Measurements from ENCODE around the gene XYLT1.

DNA sequence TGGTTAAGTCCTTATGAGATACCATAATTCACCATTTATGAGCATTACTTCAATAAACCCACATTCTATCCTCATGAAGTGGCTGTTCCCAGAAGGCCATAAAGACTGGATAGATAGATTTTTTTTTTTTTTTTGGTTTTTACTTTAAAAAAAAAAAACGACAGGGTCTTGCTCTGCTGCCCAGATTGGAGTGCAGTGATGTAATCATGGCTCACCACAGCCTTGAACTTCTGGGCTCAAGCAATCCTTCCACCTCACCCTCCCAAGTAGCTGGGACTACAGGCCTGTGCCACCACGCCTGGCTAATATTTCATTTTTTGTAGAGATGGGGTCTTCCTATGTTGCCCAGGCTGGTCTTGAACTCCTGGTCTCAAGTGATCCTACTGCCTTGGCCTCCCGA lies 102.3 kb downstream of the XYLT1 start:
- TF ChIP-seq, protein P1, sequence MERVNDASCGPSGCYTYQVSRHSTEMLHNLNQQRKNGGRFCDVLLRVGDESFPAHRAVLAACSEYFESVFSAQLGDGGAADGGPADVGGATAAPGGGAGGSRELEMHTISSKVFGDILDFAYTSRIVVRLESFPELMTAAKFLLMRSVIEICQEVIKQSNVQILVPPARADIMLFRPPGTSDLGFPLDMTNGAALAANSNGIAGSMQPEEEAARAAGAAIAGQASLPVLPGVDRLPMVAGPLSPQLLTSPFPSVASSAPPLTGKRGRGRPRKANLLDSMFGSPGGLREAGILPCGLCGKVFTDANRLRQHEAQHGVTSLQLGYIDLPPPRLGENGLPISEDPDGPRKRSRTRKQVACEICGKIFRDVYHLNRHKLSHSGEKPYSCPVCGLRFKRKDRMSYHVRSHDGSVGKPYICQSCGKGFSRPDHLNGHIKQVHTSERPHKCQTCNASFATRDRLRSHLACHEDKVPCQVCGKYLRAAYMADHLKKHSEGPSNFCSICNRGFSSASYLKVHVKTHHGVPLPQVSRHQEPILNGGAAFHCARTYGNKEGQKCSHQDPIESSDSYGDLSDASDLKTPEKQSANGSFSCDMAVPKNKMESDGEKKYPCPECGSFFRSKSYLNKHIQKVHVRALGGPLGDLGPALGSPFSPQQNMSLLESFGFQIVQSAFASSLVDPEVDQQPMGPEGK (CRISPR knock-in tag; IDR thresholded peaks at IDR 0.05; ENCODE audit: borderline replicate concordance), result no peak
- TF ChIP-seq ZNF565 (CRISPR knock-in tag; conservative IDR thresholded peaks at IDR 0.05; ENCODE audit: low read depth) (no peak), ARNTL (CRISPR knock-in tag; IDR thresholded peaks at IDR 0.05; ENCODE audit: borderline replicate concordance, low read depth) (no peak), ZNF70 (CRISPR knock-in tag; IDR thresholded peaks at IDR 0.05) (no peak), OSR1 (CRISPR knock-in tag; IDR thresholded peaks at IDR 0.05) (no peak), ZFP3 (CRISPR knock-in tag; IDR thresholded peaks at IDR 0.05) (no peak), SNAI2 (CRISPR knock-in tag; IDR thresholded peaks at IDR 0.05) (no peak), ZFP30 (CRISPR knock-in tag; IDR thresholded peaks at IDR 0.05) (no peak)
- TF ChIP-seq, protein P2, sequence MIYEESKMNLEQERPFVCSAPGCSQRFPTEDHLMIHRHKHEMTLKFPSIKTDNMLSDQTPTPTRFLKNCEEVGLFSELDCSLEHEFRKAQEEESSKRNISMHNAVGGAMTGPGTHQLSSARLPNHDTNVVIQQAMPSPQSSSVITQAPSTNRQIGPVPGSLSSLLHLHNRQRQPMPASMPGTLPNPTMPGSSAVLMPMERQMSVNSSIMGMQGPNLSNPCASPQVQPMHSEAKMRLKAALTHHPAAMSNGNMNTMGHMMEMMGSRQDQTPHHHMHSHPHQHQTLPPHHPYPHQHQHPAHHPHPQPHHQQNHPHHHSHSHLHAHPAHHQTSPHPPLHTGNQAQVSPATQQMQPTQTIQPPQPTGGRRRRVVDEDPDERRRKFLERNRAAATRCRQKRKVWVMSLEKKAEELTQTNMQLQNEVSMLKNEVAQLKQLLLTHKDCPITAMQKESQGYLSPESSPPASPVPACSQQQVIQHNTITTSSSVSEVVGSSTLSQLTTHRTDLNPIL (CRISPR knock-in tag; IDR thresholded peaks at IDR 0.05; ENCODE audit: low read depth), result no peak
- TF ChIP-seq, protein P3, sequence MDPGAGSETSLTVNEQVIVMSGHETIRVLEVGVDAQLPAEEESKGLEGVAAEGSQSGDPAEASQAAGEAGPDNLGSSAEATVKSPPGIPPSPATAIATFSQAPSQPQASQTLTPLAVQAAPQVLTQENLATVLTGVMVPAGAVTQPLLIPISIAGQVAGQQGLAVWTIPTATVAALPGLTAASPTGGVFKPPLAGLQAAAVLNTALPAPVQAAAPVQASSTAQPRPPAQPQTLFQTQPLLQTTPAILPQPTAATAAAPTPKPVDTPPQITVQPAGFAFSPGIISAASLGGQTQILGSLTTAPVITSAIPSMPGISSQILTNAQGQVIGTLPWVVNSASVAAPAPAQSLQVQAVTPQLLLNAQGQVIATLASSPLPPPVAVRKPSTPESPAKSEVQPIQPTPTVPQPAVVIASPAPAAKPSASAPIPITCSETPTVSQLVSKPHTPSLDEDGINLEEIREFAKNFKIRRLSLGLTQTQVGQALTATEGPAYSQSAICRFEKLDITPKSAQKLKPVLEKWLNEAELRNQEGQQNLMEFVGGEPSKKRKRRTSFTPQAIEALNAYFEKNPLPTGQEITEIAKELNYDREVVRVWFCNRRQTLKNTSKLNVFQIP (CRISPR knock-in tag; IDR thresholded peaks at IDR 0.05; ENCODE audit: borderline replicate concordance, low read depth), result no peak
